ENCODE measurements around the gene GABRB2.

GABRB2 gene

DNA sequence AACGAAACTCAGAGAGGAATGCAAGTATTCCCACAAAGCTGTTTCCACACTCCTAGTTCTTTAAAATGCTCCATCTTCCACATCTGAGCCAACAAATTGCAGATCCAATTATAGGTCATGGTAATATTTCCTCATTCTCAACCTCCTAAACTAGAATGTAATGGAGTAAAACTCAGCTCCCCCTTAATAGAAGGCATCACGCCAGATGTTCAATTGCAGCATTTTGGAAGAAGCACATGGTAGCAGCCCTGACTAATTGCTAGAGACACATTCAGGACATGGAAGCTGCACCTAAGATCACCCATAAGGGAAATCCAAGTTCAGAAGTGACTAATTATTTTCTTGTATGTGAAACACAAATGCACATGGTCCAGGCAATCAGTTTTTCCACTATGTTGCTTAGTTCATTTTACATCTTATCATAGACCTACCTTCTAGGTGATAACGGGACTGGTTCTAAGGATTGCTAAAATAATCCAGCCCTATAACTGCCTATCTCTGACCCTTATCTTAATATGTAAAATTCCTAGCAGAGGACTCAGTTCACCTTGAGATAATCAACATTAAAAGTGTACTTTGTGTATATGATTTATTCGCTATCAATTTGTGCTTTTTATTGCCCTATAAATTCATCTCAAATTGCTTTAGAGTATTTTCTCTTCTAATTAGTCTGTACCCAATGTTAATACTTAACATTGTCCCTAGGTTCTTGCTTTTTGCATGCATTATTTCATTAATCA lies 75.1 kb downstream of the GABRB2 start:
- DNase-seq: no peak

- no peak for DNase-seq
These were observed 78.8 kb downstream of the GABRB2 start for GRCh38 chr5:161467703-161468102.

GRCh38 chr5:161460741-161461140 lies 85.8 kb downstream of the GABRB2 start:
- no peak for DNase-seq

- DNase-seq: no peak
These were observed 99.9 kb downstream of the GABRB2 start for GRCh38 chr5:161446655-161447054.

GRCh38 chr5:161442471-161442870 lies 104.1 kb downstream of the GABRB2 start:
- DNase-seq: no peak

DNA sequence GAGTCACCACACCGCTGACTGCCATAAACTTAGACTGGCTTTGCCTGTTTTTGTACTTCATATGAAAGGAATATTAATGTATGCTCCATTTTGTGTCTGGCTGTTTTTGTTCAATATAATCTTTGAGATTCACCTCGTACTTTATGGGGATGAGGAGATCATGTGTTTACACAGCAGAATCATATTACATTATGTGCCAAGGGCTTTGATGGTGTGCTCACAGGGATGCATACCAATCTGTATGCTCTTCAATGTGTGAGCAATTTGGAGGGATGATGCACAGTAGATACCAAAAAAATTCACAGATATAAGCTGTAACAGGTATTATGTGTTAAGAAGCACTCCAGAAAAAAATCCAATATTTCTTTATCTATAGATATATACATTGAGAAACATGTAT lies 113.7 kb downstream of the GABRB2 start:
- DNase-seq: no peak

- no peak for DNase-seq
These were observed 114.6 kb downstream of the GABRB2 start for GRCh38 chr5:161431963-161432362.

GRCh38 chr5:161421067-161421466 lies 125.5 kb downstream of the GABRB2 start:
- DNase-seq: no peak

GRCh38 chr5:161420521-161420920 lies 126.0 kb downstream of the GABRB2 start:
- DNase-seq: no peak

- DNase-seq: no peak
These were observed 131.6 kb downstream of the GABRB2 start for GRCh38 chr5:161414896-161415295.

DNA sequence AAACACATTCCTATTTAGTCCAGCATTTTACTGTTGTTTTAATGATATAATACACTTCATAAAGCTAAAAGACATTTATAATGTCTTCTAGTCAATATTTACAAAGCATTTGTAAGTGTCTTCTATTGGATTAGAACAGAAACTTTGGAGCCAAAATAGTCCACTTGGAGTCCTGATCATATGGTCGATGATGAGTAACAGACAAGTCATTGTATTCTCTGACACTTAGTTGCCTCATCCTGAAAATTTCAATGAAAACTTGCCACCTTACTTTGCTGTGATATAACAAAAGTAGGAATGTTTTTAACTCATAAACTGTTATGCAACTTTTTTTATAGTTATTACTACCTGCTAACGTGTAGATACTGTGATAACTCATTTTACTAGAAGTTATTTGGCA lies 132.5 kb downstream of the GABRB2 start:
- no peak for DNase-seq

GRCh38 chr5:161412792-161413191 lies 133.7 kb downstream of the GABRB2 start:
- no peak for DNase-seq

DNA sequence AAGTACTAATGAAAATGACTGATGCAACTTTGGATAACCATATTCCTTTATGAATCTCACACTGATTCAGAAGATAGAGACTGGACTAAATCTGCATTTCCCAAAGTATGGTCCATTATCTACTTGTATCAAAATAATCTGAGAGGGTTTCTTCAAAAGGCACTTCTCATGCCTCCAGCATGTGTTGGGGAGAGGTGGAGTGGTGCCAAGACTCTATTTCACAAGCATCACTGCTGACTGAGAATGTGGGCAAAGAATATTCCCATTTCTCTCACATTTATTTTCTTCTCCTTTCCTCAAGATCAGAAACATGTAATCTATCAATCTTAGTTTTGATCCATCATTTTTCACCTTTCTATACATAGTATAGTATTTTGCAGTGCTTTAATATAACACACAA lies 135.4 kb downstream of the GABRB2 start:
- DNase-seq: no peak

- no peak for DNase-seq
These were observed 135.9 kb downstream of the GABRB2 start for GRCh38 chr5:161410640-161411039.

- DNase-seq: no peak
These were observed 137.1 kb downstream of the GABRB2 start for GRCh38 chr5:161409471-161409870.

- no peak for DNase-seq
These were observed 139.6 kb downstream of the GABRB2 start for GRCh38 chr5:161406880-161407279.

GRCh38 chr5:161403996-161404395 lies 142.5 kb downstream of the GABRB2 start:
- DNase-seq: no peak

- DNase-seq: no peak
These were observed 143.4 kb downstream of the GABRB2 start for GRCh38 chr5:161403121-161403520.

- DNase-seq: peak; percentile 12
These were observed 145.9 kb downstream of the GABRB2 start for GRCh38 chr5:161400583-161400982.

DNA sequence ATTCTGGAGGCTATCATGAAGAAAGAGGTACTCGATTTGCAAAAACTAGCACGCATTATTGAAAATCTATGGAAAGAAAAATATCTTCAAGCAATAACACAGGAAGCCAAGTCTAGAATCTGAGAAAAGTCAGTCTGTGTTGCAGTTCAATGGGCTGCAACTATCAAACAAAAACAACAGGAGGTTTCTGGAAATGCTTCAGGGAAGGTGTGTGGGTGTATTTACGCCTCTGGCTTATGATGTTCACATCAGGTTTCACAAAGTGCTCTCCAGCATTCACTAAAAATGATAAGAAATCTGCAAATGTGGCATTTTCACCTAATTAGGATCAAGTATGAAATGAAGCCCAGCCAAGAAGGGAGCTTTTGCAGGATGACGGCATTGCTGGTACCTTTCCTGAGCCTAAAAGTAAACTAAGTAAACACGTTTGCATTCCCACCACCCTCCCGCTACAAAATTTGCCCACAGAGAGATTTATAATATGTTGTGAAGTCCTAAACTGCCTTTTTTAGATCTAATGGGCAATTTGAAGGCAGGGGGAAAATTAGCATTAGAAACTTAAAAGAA lies 146.4 kb downstream of the GABRB2 start:
- DNase-seq: no peak

- DNase-seq: no peak
These were observed 149.1 kb downstream of the GABRB2 start for GRCh38 chr5:161397448-161397847.

DNA sequence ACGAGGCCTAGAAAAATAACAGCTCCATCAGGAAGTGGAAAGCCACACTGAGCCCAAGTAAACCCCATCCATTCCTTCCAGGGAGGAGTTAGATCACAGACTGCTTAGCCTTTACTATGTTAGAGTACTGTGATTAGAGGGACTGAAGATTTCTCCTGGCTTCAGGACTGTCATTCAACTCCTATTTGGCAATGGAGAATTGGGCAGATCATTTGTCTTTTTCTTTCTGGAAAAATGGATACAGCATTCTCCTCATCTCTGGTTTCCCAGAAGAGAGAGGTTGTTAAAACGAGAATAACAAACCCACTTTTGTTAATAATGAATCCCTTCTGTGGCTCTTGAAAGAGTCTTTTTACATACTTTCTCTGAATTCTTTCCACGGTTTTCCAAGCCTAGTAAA lies 150.4 kb downstream of the GABRB2 start:
- DNase-seq: no peak

GRCh38 chr5:161391724-161392123 lies 154.8 kb downstream of the GABRB2 start:
- DNase-seq: no peak

- DNase-seq: no peak
These were observed 155.5 kb downstream of the GABRB2 start for GRCh38 chr5:161391016-161391415.

GRCh38 chr5:161387121-161387520 lies 159.4 kb downstream of the GABRB2 start:
- DNase-seq: no peak

All from NCI-H1105 (cell line).